Glutamatergic neuron (in vitro differentiated cells): ENCODE data around the gene FAM13C. TPM values are rescaled to one million over a fixed set of nuclear protein-coding genes. Genes with fewer than 3 reads are reported as not detected.

ENCODE experiments used
- DNase-seq: peaks from one replicate; pipeline ENCODE4 v3.0.0; 2022
- H3K27ac Mint-ChIP-seq: one replicate; pipeline ENCODE4 v1.8.0; 2020; ENCODE audit warnings: mild to moderate bottlenecking, mixed read lengths, inconsistent platforms; ENCODE audit not compliant: unreplicated experiment
- H3K27me3 Mint-ChIP-seq: one replicate; pipeline ENCODE4 v1.8.0; 2020; ENCODE audit warnings: mild to moderate bottlenecking, moderate library complexity, mixed read lengths, inconsistent platforms; ENCODE audit not compliant: unreplicated experiment
- H3K36me3 Mint-ChIP-seq: one replicate; pipeline ENCODE4 v1.8.0; 2020; ENCODE audit warnings: mild to moderate bottlenecking, mixed read lengths, inconsistent platforms; ENCODE audit not compliant: unreplicated experiment
- H3K4me1 Mint-ChIP-seq: one replicate; pipeline ENCODE4 v1.8.0; 2020; ENCODE audit warnings: mild to moderate bottlenecking, low read depth, mixed read lengths, inconsistent platforms; ENCODE audit not compliant: unreplicated experiment
- H3K4me3 Mint-ChIP-seq: one replicate; pipeline ENCODE4 v1.8.0; 2020; ENCODE audit warnings: mild to moderate bottlenecking, mixed read lengths, inconsistent platforms; ENCODE audit not compliant: unreplicated experiment
- H3K9me3 Mint-ChIP-seq: one replicate; pipeline ENCODE4 v1.8.0; 2020; ENCODE audit warnings: mild to moderate bottlenecking, moderate library complexity, mixed read lengths, inconsistent platforms; ENCODE audit not compliant: unreplicated experiment
- total RNA-seq: library from RNA; stranded (reverse); fragmentation: NEBNext Ultra II Directional; extraction: Animal tissue kit (Norgen Biotek cat#: 25700); gene quantifications from one replicate; pipeline ENCODE4 v1.2.1, GENCODE V29; 2021; ENCODE audit not compliant: unreplicated experiment
- TF ChIP-seq, protein P1 (sequence below): fragments of 200-600 bp; sonication (generic); IDR thresholded peaks from one replicate; pipeline ENCODE4 v1.5.0; 2021; ENCODE audit not compliant: partially characterized antibody, unreplicated experiment

Gene FAM13C
- total RNA-seq, 1 donor from 2014 or later = 17.8 TPM

DNA sequence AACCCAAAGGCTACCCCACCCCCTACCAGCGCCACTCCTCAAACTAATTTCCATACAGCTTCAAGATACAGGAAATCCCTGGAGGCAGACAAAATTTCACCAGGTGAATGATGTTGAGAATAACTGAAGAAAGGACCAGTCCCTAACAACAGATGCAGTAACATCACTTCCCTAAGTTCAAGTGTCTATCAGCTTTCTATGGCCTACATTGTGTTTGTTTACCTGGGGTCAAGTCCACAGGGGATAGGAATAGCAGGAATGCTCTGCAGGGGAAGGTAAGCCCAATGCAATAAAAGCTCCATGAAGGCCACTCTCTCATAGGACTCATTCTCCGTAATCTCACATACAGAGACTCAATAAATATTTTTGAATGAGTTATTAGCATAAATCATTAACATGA lies 26.9 kb downstream of the FAM13C start:
- DNase-seq = no peak
- no peaks in the 10 kb centered on the region for H3K9me3 Mint-ChIP-seq
- H3K36me3 Mint-ChIP-seq = no peaks in the 10 kb centered on the region
- no peaks in the 10 kb centered on the region for H3K4me1 Mint-ChIP-seq
- TF ChIP-seq, protein P1, sequence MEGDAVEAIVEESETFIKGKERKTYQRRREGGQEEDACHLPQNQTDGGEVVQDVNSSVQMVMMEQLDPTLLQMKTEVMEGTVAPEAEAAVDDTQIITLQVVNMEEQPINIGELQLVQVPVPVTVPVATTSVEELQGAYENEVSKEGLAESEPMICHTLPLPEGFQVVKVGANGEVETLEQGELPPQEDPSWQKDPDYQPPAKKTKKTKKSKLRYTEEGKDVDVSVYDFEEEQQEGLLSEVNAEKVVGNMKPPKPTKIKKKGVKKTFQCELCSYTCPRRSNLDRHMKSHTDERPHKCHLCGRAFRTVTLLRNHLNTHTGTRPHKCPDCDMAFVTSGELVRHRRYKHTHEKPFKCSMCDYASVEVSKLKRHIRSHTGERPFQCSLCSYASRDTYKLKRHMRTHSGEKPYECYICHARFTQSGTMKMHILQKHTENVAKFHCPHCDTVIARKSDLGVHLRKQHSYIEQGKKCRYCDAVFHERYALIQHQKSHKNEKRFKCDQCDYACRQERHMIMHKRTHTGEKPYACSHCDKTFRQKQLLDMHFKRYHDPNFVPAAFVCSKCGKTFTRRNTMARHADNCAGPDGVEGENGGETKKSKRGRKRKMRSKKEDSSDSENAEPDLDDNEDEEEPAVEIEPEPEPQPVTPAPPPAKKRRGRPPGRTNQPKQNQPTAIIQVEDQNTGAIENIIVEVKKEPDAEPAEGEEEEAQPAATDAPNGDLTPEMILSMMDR = no peak
- H3K27me3 Mint-ChIP-seq = no peaks in the 10 kb centered on the region
- H3K4me3 Mint-ChIP-seq = no peak overlapping the region
- no peak overlapping the region for H3K27ac Mint-ChIP-seq

DNA sequence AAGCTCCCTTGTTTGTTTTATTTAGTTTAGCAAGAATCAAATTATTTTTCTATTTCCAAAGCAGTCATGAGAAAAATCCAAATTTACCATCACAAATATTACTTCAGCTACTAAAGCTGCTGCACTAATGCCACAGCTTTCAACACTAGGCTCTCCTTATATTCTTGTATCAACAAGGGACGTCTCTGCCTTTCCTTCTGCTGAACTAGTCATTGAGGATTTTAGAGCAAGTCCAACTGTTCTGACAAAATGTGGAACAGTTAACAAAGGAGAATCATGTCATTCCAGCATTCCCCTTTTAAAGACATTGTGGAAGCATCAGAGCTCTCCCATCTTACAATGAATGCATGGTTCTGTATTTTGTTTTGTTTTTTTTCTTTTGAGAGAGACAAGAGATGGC lies 28.6 kb downstream of the FAM13C start:
- Mint-ChIP-seq H3K27me3 (no peaks in the 10 kb centered on the region), H3K27ac (no peak overlapping the region), H3K36me3 (no peaks in the 10 kb centered on the region), H3K9me3 (no peaks in the 10 kb centered on the region), H3K4me3 (no peak overlapping the region), H3K4me1 (no peaks in the 10 kb centered on the region)
- DNase-seq = no peak
- TF ChIP-seq, protein P1 = no peak

- Mint-ChIP-seq H3K4me3 (no peak overlapping the region), H3K4me1 (no peaks in the 10 kb centered on the region), H3K27ac (no peak overlapping the region), H3K27me3 (no peaks in the 10 kb centered on the region), H3K9me3 (no peaks in the 10 kb centered on the region), H3K36me3 (no peaks in the 10 kb centered on the region)
- TF ChIP-seq, protein P1 = no peak
- DNase-seq = no peak
These were observed 29.8 kb downstream of the FAM13C start for GRCh38 chr10:59332581-59332980.

DNA sequence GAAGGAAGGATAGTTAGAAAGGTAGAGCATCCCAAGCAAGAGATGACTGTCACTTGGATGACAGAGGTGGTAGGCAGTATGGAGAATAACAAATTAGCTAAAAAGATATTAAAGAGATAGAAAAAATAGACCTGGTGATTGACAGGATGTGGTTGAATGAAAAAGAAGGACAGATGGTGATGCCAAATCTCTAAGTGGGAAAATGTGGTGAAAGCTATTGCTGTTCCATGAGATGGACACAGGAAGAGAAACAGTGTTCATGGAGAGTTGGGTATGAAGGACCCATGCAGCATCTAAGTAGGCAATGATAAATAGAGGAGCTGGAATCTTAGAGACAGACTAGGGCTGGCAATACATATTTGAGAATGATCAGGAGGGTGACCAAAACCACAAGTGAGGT lies 30.7 kb downstream of the FAM13C start:
- H3K4me3 Mint-ChIP-seq = no peak overlapping the region
- H3K9me3 Mint-ChIP-seq = no peaks in the 10 kb centered on the region
- H3K4me1 Mint-ChIP-seq = no peaks in the 10 kb centered on the region
- TF ChIP-seq, protein P1 = no peak
- no peak overlapping the region for H3K27ac Mint-ChIP-seq
- H3K36me3 Mint-ChIP-seq = no peaks in the 10 kb centered on the region
- no peak for DNase-seq
- no peaks in the 10 kb centered on the region for H3K27me3 Mint-ChIP-seq

- H3K4me1 Mint-ChIP-seq = no peaks in the 10 kb centered on the region
- no peaks in the 10 kb centered on the region for H3K36me3 Mint-ChIP-seq
- no peak for DNase-seq
- H3K9me3 Mint-ChIP-seq = peaks cover 2% of the 10 kb centered on the region
- no peak overlapping the region for H3K27ac Mint-ChIP-seq
- H3K27me3 Mint-ChIP-seq = peaks cover 2% of the 10 kb centered on the region
- H3K4me3 Mint-ChIP-seq = no peak overlapping the region
- TF ChIP-seq, protein P1 = no peak
These were observed 37.2 kb downstream of the FAM13C start for GRCh38 chr10:59325116-59325515.
